KOPT-K1 (cell line): Measurements from ENCODE around the gene PRSS48.
"Not testable (repeated sequence)": the region's sequence is repeated elsewhere in the genome, so short reads cannot be mapped to it uniquely, and the experiment has no call there.

Experiments used
- H3K27ac ChIP-seq: fragments of 200-600 bp; sonication (generic); 2 replicates; pipeline ENCODE4 v1.5.1; 2016; ENCODE audit warnings: antibody characterized with exemption, mild to moderate bottlenecking, low read depth, low read length; ENCODE audit not compliant: poor library complexity, severe bottlenecking
- H3K36me3 ChIP-seq: fragments of 200-600 bp; sonication (generic); 2 replicates; pipeline ENCODE4 v1.5.1; 2017; ENCODE audit warnings: antibody characterized with exemption, mild to moderate bottlenecking, low read length, moderate library complexity; ENCODE audit not compliant: insufficient read depth
- H3K9me3 ChIP-seq: fragments of 200-600 bp; sonication (generic); 2 replicates; pipeline ENCODE4 v1.5.1; 2017; ENCODE audit warnings: antibody characterized with exemption, low read length, mild to moderate bottlenecking; ENCODE audit not compliant: insufficient read depth, poor library complexity, severe bottlenecking

The PRSS48 gene

GRCh38 chr4:151250706-151251105, 26.3 kb upstream of the PRSS48 start:
- H3K27ac ChIP-seq = no peak overlapping the region
- no peaks in the 10 kb centered on the region for H3K9me3 ChIP-seq
- no peaks in the 10 kb centered on the region for H3K36me3 ChIP-seq

DNA sequence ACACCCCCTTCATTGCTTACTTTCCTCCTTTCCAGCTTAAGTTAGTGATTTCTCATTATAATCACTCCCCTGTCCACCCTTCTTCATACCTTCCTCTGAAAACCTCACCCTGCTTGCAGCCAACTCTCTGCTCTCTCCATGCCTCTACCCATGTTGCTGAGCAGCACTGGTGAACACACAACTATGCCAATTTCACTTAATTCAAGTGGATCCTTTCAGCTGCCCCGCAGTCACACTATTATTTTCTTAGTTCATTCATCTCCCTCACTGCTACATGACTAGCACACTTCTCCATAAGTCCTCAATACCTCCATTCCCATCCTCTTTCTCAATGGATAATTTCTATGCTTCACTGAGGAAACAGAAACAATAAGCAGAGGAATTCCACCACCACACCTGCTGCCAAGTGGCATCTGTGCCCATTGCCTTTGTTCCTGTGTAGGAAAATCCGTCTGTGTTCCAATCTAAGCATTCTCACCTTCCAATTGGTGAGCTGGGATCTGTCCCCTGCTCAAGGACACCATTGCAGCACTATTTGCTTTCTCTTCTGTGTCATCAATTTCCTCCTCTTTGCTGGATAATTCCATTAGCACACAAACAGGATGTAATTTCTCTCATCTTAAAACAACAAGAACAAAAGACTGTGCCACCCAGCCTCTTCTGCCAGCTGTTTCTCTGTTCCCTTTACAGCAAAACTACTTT, 25.2 kb upstream of the PRSS48 start:
- Histone ChIP-seq H3K36me3 (no peaks in the 10 kb centered on the region), H3K9me3 (no peaks in the 10 kb centered on the region), H3K27ac (no peak overlapping the region)

GRCh38 chr4:151255226-151255625, 21.7 kb upstream of the PRSS48 start:
- H3K36me3 ChIP-seq, H3K27ac ChIP-seq, H3K9me3 ChIP-seq: not testable (repeated sequence)

DNA sequence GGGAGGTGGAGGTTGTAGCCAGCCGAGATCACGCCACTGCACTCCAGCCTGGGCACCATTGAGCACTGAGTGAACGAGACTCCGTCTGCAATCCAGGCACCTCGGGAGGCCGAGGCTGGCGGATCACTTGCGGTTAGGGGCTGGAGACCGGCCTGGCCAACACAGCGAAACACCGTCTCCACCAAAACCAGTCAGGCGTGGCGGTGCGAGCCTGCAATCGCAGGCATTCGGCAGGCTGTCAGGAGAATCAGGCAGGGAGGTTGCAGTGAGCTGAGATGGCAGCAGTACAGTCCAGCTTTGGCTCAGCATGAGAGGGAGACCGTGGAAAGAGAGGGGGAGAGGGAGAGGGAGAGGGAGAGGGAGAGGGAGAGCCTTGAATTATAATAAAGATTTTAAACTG, 21.3 kb upstream of the PRSS48 start:
- H3K36me3 ChIP-seq, H3K27ac ChIP-seq, H3K9me3 ChIP-seq: not testable (repeated sequence)

DNA sequence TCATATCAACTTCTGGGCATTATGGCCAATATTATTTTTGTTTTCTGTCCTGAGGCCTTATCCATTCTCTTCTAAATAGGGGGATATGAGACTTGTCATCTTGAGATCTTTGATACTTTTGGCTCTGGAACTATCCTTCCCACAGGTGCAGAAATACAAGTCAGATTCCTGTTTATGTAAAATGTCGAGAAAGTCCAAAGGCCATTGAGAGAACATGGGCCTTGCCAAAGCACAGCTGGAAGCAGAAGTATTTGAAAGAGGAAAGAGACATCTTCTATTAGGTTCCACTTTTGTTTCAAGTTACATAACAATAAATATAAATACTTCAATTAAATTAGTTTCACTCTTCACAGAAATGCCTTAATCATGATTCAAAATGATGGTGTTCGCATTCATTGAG, 20.8 kb upstream of the PRSS48 start:
- H3K36me3 ChIP-seq = no peaks in the 10 kb centered on the region
- H3K9me3 ChIP-seq = no peaks in the 10 kb centered on the region
- no peak overlapping the region for H3K27ac ChIP-seq

GRCh38 chr4:151257704-151258103, 19.3 kb upstream of the PRSS48 start:
- Histone ChIP-seq H3K36me3 (no peaks in the 10 kb centered on the region), H3K9me3 (no peaks in the 10 kb centered on the region)

DNA sequence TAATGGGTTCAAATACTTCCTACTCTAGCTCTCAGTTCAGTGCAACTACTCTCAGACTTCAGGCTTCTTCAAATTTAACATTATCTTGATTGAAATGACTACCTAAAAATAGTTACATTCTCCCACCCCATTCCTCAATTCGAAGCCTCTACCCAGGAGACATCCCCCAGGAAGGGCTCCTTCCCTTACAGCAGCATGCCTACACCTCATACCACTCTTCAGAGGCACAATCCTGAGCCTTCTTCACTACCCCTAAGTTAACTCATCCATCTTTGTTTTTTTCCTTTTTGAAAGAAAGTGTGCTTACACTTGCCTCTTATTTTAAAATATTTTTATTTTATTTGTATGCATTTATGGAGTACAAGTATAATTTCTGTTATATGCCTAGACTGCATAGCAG, 17.2 kb upstream of the PRSS48 start:
- Histone ChIP-seq H3K9me3 (no peaks in the 10 kb centered on the region), H3K36me3 (no peaks in the 10 kb centered on the region), H3K27ac (no peak overlapping the region)

More at GRCh38 chr4:151257704-151258103, 19.3 kb upstream of the PRSS48 start:
- no peak overlapping the region for H3K27ac ChIP-seq

DNA sequence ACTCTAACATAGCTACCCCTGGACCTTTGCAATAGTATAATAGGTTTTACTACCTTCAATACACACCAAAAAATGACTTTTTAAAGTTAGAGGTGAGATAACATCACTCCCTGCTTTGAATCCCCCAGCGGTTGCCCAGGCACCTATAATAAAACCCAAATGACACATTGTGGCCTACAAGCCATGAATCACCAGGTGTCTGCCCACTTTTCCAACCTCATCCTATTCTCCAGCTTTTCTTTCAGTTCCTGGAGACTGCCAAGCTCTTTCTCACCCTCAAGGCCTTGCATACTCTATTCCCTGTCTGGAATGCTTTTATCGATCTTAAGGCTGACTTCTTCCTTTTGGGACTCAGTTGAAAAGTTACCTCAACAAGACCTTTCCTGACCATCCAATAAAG, 16.4 kb upstream of the PRSS48 start:
- Histone ChIP-seq H3K36me3 (no peaks in the 10 kb centered on the region), H3K27ac (no peak overlapping the region), H3K9me3 (no peaks in the 10 kb centered on the region)

DNA sequence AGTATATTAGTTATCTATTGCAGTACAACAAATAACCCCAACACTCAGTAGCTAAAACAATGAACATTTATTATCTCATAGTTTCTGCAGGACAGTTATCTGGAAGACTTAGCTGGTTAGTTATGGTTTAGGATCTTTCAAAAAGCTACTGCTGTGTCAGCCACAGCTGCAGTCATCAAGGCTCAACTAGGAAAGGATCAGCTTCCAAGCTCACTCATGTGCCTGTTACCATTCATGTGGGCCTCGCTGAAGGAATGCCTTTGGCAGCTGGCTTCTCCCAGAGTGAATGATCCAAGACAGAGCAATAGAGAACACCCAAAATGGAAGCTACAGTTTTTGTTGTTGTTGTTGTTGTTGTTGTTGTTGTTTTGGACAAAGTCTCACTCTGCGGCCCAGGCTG, 13.5 kb upstream of the PRSS48 start:
- H3K9me3 ChIP-seq = no peaks in the 10 kb centered on the region
- no peak overlapping the region for H3K27ac ChIP-seq
- H3K36me3 ChIP-seq = no peaks in the 10 kb centered on the region

- H3K36me3 ChIP-seq = no peaks in the 10 kb centered on the region
- H3K27ac ChIP-seq = no peak overlapping the region
- no peaks in the 10 kb centered on the region for H3K9me3 ChIP-seq
Measured at GRCh38 chr4:151266497-151266896, 10.5 kb upstream of the PRSS48 start.

DNA sequence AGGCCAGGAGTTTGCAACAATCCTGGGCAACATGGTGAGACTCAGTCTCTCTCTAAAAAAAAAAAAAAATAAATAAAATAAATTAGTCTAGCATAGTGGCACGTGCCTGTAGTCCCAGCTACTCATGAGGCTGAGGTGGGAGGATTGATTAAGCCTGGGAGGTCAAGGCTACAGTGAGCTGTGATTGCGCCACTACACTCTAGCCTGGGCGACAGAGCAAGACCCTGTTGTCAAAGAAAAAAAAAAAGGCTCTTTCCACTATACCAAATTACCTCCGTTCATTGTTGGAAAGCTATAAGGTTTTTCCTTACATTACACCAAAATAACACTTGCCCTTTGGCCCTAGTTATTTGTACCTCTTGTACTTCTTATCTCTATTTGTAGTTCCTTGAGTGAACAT, 9.9 kb upstream of the PRSS48 start:
- Histone ChIP-seq H3K27ac (no peak overlapping the region), H3K9me3 (no peaks in the 10 kb centered on the region), H3K36me3 (no peaks in the 10 kb centered on the region)

DNA sequence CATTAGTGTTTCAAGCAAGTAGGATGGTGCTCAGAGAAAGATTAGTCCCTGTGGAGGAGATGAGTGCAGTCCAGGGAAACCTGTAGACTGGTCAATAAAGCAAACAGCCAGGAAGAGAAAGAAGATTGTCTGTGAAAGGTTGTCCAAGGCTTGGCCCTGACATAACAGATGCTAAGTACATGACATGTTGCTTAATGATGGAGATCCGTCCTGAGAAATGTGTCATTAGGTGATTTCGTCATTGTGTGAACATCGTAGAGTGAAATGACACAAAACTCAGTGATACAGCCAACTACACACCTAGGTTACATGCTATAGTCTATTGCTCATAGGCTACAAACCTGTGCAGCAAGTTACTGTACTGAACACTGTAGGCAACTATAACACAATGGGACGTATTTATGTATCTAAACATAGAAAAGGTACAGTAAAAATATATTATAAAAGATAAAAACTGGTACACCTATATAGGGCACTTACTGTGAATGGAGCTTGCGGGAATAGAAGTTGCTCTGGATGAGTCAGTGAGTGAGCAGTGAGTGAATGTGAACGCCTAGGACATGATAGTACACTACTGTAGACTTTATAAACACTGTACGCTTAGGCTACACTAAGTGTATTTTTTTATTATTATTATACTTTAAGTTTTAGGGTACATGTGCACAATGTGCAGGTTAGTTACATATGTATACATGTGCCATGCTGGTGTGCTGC, 9.0 kb upstream of the PRSS48 start:
- Histone ChIP-seq H3K36me3 (no peaks in the 10 kb centered on the region), H3K27ac (no peak overlapping the region), H3K9me3 (no peaks in the 10 kb centered on the region)

GRCh38 chr4:151268905-151269304, 8.1 kb upstream of the PRSS48 start:
- not testable (repeated sequence) for H3K36me3 ChIP-seq, H3K27ac ChIP-seq, H3K9me3 ChIP-seq

- no peak overlapping the region for H3K27ac ChIP-seq
- no peaks in the 10 kb centered on the region for H3K36me3 ChIP-seq
- peaks cover 12% of the 10 kb centered on the region for H3K9me3 ChIP-seq
Measured at GRCh38 chr4:151284534-151285245, 7.7 kb downstream of the PRSS48 start.

DNA sequence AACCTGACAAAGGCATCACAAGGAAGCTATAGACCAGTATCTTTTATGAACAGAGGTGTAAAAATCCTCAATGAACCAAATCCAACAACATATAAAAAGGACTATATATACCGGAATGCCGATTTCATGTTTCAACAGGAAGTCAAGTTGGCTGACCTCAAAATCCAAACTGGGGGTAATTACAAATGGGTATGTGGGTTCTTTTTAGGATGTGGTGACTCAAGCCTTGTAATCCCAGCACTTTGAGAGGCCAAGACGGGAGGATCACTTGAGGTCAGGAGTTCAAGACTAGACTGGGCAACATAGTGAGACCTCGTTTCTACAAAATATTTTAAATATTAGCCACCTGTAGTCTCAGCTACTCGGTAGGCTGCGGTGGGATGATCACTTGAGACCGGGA, 10.4 kb downstream of the PRSS48 start:
- peaks cover 12% of the 10 kb centered on the region for H3K9me3 ChIP-seq
- H3K27ac ChIP-seq = no peak overlapping the region
- H3K36me3 ChIP-seq = no peaks in the 10 kb centered on the region
